ENCODE measurements around the gene BMAL1.
A peak's percentile ranks its signal among the peaks of the same experiment; 100 is the strongest.

The BMAL1 gene

DNA sequence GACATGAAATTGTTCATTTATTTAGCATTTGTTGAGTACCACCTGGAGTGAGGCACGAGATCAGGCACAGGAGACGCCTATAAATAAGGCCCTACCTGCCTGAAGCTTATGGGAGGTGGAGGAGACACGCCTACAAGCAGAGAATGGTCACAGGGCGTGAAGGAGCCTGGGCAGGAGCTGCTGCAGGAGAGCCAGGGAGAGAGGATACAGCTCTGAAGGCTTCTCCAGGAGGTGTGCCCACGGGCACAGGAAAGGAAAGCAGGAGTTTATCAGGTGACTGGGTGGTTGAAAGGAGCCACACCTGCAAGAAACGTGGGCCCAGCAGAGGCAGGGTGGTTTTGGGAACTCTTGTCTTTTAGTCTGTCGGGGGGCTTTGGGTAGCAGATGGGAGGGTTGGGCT is 70.3 kb downstream of the BMAL1 start:
- DNase-seq = no peak

DNA sequence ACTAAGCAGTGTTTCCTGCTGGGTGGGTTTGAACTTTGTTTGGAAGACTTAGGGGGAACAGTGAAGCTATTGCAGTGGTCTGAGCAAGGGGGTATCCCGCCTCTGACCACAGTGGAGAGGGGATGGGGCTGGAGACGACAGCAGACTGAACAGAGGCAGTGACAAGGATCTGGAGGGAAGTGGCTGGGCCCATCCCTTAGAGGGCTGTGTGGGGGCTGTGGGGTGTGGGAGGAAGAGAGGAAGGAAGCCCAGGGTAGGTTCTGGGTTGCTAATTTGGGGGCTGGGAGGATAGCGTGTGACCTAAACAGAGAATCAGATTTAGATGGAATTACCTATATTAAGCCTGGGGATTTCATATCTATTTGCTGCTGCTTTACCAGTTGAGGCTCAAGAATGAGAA is 70.7 kb downstream of the BMAL1 start:
- DNase-seq = no peak

DNA sequence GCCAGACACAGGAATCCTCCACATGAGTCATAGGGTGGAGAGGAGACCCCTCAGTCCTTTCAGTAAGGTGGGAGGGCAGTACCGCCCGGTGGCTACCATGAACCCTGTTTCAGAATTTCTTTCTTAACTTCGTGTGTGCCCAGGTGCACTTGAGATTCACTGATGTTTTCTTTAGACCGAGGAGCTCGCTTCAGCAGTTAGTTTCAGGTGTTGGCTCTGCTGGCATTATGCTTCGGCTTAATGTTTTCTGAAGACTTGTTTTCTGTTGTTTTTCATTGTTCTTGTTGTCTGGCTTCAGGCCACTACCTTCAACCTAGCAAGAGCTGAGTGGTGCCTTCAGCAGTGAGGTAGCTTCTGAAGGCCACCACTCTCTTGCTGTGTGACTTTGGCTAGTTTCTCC is 71.5 kb downstream of the BMAL1 start:
- no peak for DNase-seq

DNA sequence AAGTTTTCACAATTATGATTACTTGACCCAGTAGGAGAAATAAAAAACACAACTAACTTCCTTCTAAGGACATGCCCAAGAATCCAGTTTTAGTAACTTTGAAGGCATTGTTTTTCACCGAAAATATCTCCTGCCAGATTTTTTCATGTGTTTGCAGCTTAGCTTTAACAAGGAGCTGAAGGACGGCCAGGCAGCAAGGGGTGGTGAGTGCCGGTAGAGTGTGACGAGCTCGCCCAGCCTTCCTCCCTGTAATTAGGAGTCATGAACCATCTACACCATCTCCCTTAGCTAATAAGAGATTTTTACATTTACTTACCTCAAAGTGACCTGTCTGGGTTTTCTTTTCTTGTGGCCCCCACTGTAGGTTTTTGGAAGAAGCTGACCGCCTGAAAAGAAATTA is 72.0 kb downstream of the BMAL1 start:
- DNase-seq = no peak

DNA sequence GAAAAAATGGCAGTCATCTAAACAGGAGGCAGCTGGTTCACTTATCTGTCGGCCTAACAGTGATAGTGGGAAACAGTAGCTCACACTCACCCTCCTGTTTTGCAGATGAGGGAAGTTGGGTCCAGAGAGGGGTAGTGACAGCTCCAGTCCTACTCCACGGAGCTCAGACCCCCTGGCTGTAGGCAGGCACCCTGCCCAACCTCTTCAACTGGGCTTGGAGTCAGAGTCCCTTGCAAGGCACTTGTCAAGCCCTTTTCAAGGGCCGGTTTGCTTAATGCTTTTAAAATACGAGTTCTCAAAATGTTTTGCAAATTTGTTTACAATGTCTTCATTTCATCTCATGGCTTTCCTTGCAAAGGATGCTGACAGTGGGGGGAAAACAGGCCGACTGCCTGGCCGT is 75.1 kb downstream of the BMAL1 start:
- no peak for DNase-seq

DNA sequence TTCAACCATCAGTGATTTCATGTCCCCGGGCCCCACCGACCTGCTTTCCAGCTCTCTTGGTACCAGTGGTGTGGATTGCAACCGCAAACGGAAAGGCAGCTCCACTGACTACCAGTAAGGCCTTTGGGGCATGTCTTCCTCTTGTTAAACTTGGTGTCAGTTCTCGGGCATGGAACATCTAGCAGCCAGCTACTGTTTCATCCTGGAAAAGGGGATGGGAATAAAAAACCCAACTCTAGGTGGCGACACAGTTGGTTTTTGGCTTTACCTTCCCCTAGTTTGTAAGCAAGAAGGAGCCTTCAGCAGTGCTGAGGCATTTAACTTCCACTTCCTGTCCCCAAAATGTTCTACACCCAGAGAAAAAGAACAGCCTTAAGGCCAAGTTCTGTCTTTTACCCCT is 76.7 kb downstream of the BMAL1 start:
- no peak for DNase-seq

DNA sequence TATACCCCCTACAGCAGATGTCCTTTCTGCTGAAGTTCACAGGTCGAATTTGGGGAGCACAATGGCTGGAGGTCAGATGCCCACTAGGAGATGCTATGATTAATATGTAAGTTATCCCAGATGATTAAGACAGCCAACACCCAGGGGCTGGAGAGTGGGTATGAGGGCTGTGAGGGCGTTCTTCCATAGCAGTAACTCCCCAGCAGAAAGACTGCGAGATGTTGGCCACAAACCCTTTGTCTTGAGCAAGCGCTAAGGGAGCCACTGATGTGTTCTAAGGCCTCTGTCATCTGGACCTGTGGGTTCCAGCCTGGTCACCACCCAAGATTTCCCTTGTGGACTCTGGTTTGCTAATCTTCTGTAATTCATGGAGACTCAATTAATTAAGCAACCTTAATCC is 77.6 kb downstream of the BMAL1 start:
- DNase-seq = no peak

DNA sequence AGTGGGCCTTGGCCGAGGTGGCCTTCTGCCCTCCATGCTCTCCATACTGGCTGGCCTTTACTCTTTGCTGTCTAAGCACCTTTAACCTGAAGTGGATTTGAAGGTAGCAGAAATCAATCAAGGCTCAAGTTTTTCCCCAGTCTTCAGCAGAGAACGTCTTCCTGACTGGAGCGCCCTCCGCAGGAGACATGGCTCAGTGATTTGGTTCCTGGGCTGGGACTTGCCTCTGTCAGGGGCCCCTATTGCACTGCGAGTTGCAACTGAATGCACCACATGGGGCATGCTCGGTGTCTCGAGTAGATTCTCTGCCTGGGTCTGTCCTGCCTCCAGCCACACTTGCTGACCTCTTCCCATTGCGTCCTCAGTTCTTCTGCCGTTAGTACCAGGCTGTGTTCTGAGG is 79.6 kb downstream of the BMAL1 start:
- no peak for DNase-seq

DNA sequence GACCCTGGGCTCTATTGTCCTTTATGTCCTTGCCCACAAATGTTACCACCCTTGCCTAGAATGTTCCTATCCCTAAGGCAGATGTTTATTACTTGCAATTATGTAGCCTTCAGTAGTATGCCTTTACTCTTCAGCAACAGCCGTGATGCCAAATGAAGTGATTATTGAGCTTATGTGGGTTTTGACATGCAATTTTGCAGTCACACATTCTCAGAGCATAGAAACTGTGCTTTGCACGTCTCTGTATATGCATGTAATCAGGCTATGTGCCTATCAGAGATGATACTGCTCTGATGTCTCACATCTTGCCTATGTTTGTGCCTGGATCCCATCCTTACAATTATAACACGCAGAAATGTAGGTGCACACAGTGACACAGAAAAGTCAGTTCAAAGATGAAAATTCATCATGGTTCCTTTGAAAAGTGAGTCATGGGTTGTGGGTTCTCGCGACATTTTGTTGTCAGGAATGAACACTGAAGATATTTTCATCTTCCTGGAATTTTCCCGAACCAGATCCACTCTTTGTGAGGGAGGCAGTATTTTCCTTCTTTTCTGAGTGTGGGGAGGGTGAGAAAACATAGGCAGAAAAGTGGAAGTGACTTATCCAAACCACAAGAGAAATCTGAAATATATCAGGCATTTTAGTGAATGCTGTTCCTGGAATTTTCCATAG is 81.1 kb downstream of the BMAL1 start:
- no peak for DNase-seq

DNA sequence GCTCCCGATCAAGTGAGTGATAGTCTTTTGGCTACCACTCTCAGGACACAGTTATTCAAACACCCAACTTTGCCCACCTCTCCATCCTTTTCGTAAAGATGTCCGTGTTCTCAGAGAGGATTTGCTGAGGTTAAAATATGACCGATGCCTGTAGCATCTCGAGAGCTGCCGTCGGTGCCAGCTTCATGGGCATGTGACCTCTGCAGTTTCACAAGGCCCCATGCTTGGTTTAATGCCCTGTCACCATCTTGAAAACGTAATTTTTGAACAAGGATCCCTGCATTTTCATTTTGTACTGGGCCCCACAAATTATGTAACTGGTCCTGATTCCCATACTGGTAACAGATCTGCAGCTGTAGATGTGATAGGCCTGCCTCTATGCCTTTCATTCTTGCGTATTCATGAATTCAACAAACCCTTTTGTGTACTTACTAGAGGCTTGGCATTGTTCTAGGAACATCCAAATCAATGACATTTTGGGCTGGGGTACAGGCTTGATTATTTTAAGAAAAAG is 85.1 kb downstream of the BMAL1 start:
- DNase-seq = no peak

DNA sequence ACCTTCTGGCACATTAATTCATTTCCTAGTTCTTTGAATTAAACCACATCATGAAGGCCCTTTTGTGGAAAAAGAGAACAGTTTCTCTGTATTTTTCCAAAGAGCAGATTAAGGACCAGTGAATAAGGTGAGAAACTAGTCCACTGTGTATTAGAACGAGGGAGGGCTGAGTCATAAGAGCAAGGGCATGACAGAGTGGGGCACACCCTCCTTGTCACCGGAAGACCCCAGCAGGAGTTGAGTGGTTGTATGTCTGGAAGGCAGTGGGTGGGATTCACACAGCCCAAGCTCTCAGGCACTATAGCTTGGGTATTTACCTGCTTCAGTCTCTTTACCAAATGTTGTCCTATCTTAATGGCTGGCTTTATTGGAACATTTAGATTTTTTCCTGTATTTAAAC is 86.8 kb downstream of the BMAL1 start:
- no peak for DNase-seq

DNA sequence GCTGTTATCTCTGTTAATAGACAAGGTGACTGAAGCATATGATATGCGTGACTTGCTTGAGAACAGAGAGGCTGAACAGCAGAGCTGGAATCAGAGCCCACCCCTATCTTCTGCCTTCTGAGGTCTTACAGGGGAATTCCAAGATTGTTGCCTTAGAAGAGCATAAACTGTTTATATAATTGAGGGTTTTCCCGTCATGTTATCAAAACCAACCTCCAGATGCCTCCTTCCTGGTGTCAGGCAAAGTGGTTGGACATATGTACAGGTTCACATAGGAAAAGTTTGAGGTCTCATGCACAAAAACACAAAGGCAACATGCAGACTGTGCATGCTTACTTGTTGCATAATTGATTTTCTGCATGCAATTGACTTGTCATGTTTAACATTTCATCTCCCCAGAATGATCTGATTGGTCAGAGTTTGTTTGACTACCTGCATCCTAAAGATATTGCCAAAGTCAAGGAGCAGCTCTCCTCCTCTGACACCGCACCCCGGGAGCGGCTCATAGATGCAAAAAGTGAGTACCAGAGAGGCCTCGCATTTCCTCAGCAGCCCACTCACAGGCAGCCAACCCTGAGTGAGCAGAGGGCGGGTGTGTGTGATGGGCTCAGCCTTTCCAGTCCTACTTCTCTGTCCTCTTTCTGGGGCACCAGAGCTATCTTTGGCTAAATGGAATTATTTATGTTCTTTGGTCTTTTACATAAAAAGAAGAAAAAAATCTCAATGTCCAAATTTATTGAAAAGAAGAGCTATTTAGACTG is 88.9 kb downstream of the BMAL1 start:
- no peak for DNase-seq

DNA sequence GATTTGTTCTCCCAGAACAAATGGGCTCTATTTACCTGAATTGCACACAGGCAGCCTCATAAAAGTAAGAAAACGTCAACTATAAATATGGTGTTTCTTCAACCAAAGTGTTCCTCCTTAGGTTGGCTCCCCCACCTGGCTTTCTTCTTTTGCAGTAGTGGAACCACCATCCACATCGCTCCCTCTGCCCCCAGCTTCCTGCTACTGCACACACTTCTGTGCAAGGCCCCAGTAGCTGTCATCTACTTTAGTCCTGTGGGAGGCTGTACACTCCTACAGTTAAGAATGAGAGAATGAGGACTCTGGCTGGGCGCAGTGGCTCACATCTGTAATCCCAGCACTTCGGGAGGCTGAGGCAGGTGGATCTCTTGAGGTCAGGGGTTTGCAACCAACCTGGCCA is 89.5 kb downstream of the BMAL1 start:
- DNase-seq = no peak

DNA sequence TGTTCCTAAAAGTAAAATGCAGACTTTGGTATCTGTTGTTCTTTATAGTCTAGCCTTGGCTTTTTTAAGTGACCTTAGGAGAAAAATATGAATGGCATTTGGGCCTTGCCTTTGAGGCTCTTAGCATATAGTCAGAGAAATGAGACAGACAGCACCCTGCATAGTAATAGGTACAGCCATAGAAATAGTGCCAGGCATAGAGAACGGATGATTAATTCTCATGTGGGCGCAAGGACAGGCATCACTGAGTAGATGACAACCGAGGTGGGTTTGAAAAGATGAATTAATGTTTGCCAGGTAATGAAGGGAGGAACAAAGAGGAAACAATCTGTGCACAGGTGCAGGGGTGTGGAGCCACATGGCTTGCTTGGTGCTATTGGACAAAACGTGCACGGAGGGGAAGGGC is 90.5 kb downstream of the BMAL1 start:
- DNase-seq = no peak

DNA sequence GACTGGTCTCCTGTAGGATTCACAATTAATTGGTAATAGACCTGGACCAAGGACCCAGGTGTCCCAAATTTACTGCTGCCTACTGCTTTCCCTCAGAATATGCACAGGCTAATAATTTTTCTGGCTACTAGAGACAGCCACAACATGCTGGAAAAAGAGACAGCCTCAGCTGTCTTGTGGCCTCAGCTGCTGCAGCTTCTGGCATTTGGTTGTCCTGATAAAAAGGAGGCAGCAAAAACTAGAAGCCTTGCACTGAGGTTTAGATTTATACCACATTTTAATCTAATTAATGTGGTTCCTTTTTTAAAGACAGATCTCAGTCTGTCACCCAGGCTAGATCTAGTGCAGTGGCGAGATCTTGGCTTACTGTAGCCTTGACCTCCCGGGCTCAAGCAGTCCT is 95.6 kb downstream of the BMAL1 start:
- DNase-seq = no peak

DNA sequence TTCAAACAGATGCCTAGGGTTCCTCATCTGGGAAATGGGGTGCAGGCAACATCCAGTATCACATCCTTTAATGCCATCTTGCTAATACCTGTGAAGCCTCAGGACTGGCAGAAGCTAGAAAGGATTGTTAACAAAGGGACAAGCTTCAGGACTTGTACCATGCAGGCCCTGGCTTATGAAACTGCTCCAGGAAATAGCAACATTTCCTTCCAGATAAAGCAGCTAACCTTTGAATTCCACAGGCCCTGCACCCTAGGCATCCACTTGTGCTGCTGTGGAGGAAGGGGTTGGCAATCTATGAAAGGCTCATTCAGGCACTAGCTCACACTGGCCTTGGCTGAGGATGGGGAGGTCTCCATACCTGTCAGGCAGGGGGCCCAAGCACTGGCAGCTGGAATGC is 98.2 kb downstream of the BMAL1 start:
- DNase-seq = no peak

DNA sequence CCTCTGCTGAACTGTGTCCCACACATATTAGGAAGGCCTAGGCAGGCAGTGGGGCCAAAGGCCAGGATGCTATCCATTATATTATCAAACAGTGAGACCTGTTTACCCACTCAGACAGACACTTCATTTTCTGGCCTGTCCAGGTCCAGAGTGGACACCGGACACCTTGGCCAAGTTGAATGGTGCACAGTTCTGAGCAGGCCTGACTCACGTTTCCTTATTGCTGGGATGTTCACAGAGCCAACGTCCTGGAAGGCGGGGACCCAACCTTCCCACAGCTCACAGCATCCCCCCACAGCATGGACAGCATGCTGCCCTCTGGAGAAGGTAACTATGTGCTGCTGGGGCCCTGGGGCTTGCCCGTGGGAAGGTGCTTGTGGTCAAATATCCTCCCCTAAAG is 98.8 kb downstream of the BMAL1 start:
- no peak for DNase-seq

DNA sequence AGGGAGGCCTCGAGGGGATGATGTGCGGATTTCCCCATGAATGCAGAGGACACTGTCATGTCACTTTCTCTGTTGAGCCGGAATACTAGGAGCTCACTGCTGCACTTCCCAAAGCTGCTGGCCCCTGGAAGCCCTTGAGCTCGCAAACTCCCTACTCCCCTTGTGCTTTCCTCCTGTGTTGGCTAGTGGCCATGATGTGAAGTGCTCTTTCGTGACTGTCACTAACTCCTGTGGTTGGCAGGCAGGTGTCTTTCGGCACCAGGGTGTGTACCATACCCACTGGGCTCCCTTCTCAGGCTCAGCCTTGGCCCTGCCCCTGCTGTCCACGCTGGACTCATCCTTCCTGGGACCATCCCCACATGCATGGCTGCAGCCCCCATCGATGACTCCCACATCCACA is 99.2 kb downstream of the BMAL1 start:
- DNase-seq = no peak

DNA sequence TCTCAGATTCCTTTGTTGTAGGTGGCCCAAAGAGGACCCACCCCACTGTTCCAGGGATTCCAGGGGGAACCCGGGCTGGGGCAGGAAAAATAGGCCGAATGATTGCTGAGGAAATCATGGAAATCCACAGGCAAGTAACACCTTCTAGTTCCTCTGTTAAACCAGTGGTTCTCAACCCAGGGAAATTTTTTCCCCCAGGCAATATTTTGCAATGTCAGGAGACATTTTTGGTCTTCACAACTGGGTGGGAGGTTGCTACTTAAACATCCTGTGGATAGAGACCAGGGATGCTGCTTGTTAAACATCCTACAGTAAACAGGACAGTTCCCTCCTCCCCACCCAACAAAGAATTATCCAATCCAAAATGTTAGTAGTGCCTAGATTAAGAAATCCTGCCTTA is 100.7 kb downstream of the BMAL1 start:
- no peak for DNase-seq

DNA sequence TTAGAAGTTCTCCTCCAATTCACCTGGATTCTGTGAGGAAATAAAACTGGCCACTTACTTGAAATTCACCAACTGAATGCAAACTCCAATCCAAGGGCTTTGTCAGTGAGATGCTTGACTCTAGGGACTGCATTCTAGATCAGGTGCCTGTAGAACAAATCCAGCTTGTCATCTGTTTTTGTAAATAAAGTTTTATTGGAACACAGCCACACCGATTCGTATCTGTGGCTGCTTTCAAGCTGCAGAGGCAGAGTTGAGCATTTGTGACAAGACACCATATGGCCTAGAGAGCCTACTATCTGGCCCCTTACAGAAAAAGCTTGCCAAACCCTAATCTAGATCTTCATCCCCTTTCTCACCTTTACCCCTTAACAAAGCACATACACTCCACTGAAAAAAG is 103.1 kb downstream of the BMAL1 start:
- no peak for DNase-seq

DNA sequence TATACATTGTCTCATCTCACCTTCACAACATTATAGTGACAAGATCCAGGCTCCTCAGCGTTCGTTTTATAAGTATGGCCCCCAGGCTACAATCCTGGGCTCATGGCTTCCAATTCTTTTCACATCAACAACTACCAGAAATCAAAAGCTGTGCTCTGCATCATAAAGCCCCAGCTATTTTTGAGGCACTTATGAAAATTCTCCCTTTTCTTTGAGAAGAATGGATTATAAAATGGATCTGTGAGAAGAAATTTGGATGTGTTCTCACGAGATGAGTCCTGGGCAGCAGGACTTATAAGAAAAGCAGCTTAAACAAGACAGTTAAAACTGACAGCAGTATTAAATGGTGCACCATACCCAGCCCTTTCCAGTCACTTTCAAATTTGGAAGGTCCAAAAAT is 105.2 kb downstream of the BMAL1 start:
- DNase-seq = no peak

DNA sequence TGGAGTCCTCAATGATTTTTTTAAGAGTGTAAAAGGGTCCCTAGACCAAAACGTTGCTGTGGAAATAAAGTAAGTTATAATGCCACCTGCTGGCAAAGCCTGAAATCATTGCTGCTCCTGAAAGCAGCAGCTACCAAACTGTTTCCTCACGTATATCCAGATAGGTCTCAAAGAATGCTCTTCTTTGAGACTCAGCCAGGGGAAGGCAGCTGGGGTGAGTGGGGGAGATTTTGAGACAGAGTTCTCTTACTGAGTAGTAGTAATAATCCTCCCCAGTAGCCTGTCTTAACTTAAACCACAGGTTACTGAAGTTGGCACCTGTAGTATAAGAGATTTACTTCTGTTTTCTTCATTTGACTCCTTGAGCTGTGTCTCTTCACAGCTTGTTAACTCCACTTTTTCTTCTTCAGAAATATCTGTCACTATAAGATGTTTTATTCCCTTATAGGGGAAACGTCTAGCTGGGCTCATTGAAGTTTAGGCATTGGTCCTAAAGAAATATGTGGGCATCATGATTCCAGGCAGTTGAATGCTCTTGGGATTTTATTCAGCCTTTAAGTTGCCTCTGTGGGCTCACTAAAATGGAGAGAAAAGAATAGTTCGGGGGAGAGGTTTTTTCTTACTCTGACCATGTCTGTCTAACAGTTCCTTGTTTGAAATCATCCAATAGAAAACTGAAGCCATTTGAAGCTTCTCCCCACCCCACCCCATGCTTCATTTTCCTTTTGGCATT is 107.5 kb downstream of the BMAL1 start:
- DNase-seq = peak; percentile 48

DNA sequence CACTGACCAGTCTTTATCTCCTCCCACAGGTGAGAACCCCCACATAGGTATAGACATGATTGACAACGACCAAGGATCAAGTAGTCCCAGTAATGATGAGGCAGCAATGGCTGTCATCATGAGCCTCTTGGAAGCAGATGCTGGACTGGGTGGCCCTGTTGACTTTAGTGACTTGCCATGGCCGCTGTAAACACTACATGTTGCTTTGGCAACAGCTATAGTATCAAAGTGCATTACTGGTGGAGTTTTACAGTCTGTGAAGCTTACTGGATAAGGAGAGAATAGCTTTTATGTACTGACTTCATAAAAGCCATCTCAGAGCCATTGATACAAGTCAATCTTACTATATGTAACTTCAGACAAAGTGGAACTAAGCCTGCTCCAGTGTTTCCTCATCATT is 109.0 kb downstream of the BMAL1 start:
- DNase-seq = no peak

DNA sequence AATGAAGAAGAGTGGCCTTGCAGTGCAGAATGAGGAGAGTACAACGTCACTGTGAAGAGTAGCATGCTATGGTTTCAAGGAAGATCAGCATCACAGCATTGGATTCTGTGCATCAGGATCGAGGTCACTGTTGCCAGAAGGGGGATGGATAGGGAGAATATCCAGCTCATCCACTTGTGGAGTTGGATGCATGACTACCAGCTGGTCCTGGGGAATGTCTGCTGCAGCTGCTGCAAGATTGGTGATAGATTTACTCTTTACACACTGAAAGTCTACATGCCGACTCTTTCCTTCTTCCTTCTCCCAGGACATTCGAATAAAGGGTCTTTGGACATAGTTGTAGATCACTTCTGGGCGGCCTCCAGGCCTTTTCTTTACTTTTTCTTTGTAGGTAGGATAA is 111.2 kb downstream of the BMAL1 start:
- DNase-seq = no peak

Measured in right hindlimb (tissue), 1 donor.